Measurements from ENCODE around the gene SORT1.

The SORT1 gene

GRCh38 chr1:109381573-109381972 lies 16.1 kb downstream of the SORT1 start:
- H3K27me3 ChIP-seq (ENCODE audit: low read length), result no peaks in the 10 kb centered on the region
- H3K9me2 ChIP-seq (replicated peaks; ENCODE audit: insufficient read depth, low read length), result no peaks in the 10 kb centered on the region
- H3K4me2 ChIP-seq (ENCODE audit: low read depth, low read length, poor library complexity, severe bottlenecking), result no peak overlapping the region
- TF ChIP-seq EZH2phosphoT487 (conservative IDR thresholded peaks at IDR 0.05; ENCODE audit: low read length) (no peak), CTCF (IDR thresholded peaks at IDR 0.05; ENCODE audit: insufficient read depth, low read length, poor library complexity, severe bottlenecking) (no peak)
- H3K36me3 ChIP-seq (ENCODE audit: low read length), result no peaks in the 10 kb centered on the region
- no peaks in the 10 kb centered on the region; the same call in 1 of the 2 replicates for H4K20me1 ChIP-seq (ENCODE audit: low read depth, low read length)
- H3K9me3 ChIP-seq (ENCODE audit: insufficient read depth, low read length), result no peaks in the 10 kb centered on the region
- H3K79me2 ChIP-seq (ENCODE audit: insufficient read depth, low read length), result no peaks in the 10 kb centered on the region
- H3F3A ChIP-seq (ENCODE audit: insufficient read depth), result no peaks in the 10 kb centered on the region
- H2AFZ ChIP-seq (ENCODE audit: low read depth, low read length, severe bottlenecking), result no peak overlapping the region
- H3K27ac ChIP-seq (ENCODE audit: low read depth, low read length), result no peak overlapping the region
- H3K4me3 ChIP-seq (ENCODE audit: insufficient read depth, low read length, poor library complexity, severe bottlenecking), result no peak overlapping the region
- H3K9ac ChIP-seq (ENCODE audit: low read length), result no peak overlapping the region

- TF ChIP-seq EZH2phosphoT487 (conservative IDR thresholded peaks at IDR 0.05; ENCODE audit: low read length) (no peak), CTCF (IDR thresholded peaks at IDR 0.05; ENCODE audit: insufficient read depth, low read length, poor library complexity, severe bottlenecking) (no peak)
- H3K9ac ChIP-seq (ENCODE audit: low read length), result no peak overlapping the region
- H3F3A ChIP-seq (ENCODE audit: insufficient read depth), result no peaks in the 10 kb centered on the region
- no peaks in the 10 kb centered on the region for H3K9me3 ChIP-seq (ENCODE audit: insufficient read depth, low read length)
- no peaks in the 10 kb centered on the region for H3K9me2 ChIP-seq (replicated peaks; ENCODE audit: insufficient read depth, low read length)
- no peak overlapping the region for H2AFZ ChIP-seq (ENCODE audit: low read depth, low read length, severe bottlenecking)
- no peaks in the 10 kb centered on the region for H3K27me3 ChIP-seq (ENCODE audit: low read length)
- H3K79me2 ChIP-seq (ENCODE audit: insufficient read depth, low read length), result no peaks in the 10 kb centered on the region
- H4K20me1 ChIP-seq (ENCODE audit: low read depth, low read length), result no peaks in the 10 kb centered on the region; the same call in 1 of the 2 replicates
- no peaks in the 10 kb centered on the region for H3K36me3 ChIP-seq (ENCODE audit: low read length)
- H3K4me2 ChIP-seq (ENCODE audit: low read depth, low read length, poor library complexity, severe bottlenecking), result no peak overlapping the region
- no peak overlapping the region for H3K4me3 ChIP-seq (ENCODE audit: insufficient read depth, low read length, poor library complexity, severe bottlenecking)
- no peak overlapping the region for H3K27ac ChIP-seq (ENCODE audit: low read depth, low read length)
Observed at GRCh38 chr1:109379907-109380306, 17.8 kb downstream of the SORT1 start.

- Histone ChIP-seq H3K36me3 (ENCODE audit: low read length) (no peaks in the 10 kb centered on the region), H3F3A (ENCODE audit: insufficient read depth) (no peaks in the 10 kb centered on the region), H3K4me3 (ENCODE audit: insufficient read depth, low read length, poor library complexity, severe bottlenecking) (no peak overlapping the region), H3K9me2 (replicated peaks; ENCODE audit: insufficient read depth, low read length) (no peaks in the 10 kb centered on the region), H4K20me1 (ENCODE audit: low read depth, low read length) (no peaks in the 10 kb centered on the region; the same call in 1 of the 2 replicates), H3K27me3 (ENCODE audit: low read length) (no peaks in the 10 kb centered on the region), H3K9me3 (ENCODE audit: insufficient read depth, low read length) (no peaks in the 10 kb centered on the region), H2AFZ (ENCODE audit: low read depth, low read length, severe bottlenecking) (no peak overlapping the region), H3K27ac (ENCODE audit: low read depth, low read length) (no peak overlapping the region), H3K4me2 (ENCODE audit: low read depth, low read length, poor library complexity, severe bottlenecking) (no peak overlapping the region), H3K79me2 (ENCODE audit: insufficient read depth, low read length) (no peaks in the 10 kb centered on the region), H3K9ac (ENCODE audit: low read length) (no peak overlapping the region)
- TF ChIP-seq CTCF (IDR thresholded peaks at IDR 0.05; ENCODE audit: insufficient read depth, low read length, poor library complexity, severe bottlenecking) (no peak), EZH2phosphoT487 (conservative IDR thresholded peaks at IDR 0.05; ENCODE audit: low read length) (no peak)
Observed at GRCh38 chr1:109379422-109379821, 18.3 kb downstream of the SORT1 start.

Data from SU-DHL-6 (cell line).